Measurements from ENCODE around the gene CRADD.

DNA sequence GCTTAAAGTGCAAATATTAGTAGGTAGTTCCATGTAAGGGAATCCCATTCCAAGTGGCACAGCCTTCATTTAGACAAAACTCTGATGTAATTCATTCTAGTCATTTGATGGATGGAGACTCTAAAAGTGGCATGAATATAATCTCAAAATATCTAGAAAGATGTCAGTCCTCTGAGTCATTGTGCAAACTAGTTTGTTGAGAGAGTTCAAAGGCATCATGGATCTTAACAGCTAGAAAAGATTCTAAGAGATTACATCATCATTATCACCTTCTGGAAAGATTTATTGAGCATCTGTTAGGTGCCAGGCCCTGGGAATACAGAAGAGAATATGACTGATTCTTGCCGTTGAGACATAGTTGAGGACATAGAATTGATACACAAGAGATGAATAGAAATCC lies 30.7 kb downstream of the CRADD start:
- TF ChIP-seq, protein P1, sequence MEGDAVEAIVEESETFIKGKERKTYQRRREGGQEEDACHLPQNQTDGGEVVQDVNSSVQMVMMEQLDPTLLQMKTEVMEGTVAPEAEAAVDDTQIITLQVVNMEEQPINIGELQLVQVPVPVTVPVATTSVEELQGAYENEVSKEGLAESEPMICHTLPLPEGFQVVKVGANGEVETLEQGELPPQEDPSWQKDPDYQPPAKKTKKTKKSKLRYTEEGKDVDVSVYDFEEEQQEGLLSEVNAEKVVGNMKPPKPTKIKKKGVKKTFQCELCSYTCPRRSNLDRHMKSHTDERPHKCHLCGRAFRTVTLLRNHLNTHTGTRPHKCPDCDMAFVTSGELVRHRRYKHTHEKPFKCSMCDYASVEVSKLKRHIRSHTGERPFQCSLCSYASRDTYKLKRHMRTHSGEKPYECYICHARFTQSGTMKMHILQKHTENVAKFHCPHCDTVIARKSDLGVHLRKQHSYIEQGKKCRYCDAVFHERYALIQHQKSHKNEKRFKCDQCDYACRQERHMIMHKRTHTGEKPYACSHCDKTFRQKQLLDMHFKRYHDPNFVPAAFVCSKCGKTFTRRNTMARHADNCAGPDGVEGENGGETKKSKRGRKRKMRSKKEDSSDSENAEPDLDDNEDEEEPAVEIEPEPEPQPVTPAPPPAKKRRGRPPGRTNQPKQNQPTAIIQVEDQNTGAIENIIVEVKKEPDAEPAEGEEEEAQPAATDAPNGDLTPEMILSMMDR (IDR thresholded peaks at IDR 0.05): no peak
- TF ChIP-seq POLR2A (IDR thresholded peaks at IDR 0.05) (no peak), POLR2AphosphoS5 (IDR thresholded peaks at IDR 0.05) (no peak), EP300 (IDR thresholded peaks at IDR 0.05) (no peak)
